NCI-H345 (cell line): ENCODE data around the gene COG4.

Experiments used
- DNase-seq: peaks from one replicate; lab custom pipeline; 2025; lab: John Stamatoyannopoulos, UW

Gene COG4

DNA sequence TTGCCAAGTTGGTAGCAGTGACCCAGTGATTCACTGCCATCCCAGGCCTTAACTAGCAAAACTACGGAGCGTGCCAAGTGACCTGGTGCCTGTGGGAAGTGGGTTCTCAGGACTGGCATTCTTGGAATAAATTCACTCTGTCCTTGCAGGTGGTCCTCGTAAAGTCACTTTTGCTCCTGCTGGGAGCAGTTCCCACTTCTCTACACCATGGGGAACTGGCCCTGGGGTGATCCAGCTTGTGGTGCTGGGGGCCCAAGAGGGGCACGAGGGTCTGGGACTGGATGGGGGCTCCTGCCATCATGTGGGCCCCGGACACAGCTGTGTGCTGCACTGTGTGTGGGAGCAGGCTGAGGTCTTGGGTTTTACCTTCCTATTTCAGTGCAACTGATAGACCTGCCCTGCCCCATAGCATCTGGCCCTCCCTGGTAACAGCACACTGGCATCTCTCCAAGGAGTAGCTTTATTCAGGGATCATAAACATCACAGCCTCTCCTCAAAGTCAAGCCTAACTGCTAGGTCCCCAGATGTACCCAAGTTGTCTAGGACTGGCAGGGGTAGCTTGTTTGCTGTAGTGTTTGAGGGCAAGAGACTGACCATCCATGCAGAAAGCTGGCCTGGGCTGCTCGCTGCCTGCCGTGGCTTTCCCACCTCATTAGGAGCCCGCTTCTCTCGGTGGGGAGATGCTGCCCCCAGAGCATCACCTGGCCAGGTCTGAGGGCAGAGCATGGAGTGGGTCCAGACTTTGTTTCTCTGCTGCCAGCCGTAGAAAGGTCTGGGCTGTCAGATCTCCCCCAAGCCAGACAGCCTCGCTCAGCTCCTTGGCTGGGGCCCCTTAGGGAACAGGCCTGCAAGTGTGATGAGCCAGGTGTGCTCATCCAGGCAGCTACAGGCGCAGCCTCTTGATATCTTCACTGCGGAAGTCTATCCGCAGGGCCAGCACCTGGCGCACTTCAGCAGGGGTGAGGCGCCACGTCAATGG is 42.9 kb downstream of the COG4 start:
- no peak for DNase-seq

DNA sequence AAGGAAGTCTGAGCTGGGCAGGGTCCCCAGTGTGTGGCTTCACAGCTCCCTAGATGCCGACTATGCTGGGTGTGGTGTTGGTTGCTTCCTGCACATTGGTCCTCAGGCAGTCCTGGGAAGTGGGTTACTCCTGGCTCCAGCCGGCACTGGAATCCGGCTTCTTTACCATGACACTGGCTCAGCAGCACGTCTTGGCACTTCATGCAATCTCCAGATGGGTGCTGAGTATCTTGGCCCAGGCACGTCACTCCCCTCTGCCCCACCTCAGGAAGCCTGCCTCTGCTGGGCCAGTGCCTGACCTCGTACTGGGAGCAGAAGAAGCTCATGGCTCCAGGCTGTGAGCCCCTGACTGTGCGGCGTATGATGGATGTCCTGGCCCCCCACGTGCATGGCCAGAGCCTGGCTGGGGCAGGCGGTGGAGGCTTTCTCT is 44.4 kb downstream of the COG4 start:
- DNase-seq = no peak

DNA sequence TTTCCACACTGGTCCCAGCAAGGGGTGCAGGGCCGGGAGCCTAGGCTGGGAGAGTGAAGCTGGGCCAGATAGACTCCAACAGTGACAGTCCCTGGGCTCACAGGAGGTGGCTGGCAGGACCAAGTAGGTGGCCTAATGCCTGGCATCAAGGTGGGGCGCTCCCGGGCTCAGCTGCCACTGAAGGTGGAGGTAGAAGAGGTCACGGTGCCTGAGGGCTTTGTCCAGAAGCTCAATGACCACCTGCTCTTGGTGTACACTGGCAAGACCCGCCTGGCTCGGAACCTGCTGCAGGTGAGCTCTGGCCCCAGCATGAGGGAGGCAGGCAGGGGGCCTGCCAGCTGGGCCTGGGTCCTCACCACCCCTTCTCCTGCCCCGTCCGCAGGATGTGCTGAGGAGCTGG is 45.2 kb downstream of the COG4 start:
- no peak for DNase-seq

- no peak for DNase-seq
Measured at GRCh38 chr16:70476272-70477020, 46.9 kb downstream of the COG4 start.

- DNase-seq = no peak
Measured at GRCh38 chr16:70475054-70475871, 48.1 kb downstream of the COG4 start.

DNA sequence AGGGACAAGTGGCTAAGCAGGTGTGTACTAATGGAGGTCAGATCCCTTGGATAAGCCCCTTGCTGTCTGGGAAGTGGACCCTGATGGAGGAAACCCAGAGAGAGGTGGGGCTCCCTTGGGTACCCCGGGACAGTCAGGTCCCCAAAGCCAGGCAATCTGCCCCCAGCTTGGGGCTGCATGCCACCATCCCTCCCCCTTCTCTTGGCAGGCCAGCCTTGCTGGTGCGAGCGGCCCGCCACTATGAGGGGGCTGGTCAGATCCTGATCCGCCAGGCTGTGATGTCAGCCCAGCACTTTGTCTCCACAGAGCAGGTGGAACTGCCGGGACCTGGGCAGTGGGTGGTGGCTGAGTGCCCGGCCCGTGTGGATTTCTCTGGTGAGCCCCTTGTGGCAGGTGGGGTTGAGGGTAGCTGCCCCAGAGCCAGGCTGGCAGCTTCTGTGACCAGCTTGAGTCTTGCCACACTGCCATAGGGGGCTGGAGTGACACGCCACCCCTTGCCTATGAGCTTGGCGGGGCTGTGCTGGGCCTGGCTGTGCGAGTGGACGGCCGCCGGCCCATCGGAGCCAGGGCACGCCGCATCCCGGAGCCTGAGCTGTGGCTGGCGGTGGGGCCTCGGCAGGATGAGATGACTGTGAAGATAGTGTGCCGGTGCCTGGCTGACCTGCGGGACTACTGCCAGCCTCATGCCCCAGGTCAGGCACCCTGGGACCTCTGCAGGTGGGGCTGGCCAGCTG is 48.9 kb downstream of the COG4 start:
- no peak for DNase-seq

GRCh38 chr16:70473446-70474319 is 49.7 kb downstream of the COG4 start:
- no peak for DNase-seq

DNA sequence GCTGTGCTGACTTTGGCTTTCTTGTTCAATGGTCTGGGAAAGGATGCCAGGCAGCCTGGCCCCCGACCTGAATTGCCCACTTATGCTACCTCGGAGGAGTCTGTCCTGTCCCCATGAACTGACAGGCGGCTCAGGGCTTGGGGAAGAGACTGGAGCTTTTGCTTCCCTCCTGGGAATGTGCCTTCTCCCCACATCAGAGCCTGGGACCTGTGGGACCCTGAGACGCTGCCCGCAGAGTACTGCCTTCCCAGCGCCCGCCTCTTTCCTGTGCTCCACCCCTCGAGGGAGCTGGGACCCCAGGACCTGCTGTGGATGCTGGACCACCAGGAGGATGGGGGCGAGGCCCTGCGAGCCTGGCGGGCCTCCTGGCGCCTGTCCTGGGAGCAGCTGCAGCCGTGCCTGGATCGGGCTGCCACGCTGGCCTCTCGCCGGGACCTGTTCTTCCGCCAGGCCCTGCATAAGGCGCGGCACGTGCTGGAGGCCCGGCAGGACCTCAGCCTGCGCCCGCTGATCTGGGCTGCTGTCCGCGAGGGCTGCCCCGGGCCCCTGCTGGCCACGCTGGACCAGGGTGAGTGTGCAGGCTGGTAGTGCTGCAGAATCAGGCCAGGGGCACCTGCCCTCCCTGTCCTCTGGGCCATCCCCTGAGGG is 50.4 kb downstream of the COG4 start:
- no peak for DNase-seq

DNA sequence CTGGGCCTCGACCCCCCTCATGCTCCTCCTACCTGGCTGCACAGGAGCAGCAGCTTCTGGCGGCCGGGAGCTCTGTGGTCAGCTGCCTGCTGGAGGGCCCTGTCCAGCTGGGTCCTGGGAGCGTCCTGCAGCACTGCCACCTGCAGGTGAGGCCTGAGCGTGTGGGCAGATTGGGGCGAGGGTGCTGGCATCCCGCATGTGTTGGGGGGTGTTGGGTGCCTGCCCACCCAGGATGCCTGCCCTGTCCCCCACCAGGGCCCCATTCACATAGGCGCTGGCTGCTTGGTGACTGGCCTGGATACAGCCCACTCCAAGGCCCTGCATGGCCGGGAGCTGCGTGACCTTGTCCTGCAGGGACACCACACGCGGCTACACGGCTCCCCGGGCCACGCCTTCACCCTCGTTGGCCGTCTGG is 52.4 kb downstream of the COG4 start:
- no peak for DNase-seq

GRCh38 chr16:70470141-70470926 is 53.0 kb downstream of the COG4 start:
- DNase-seq = no peak

- no peak for DNase-seq
Measured at GRCh38 chr16:70468776-70469525, 54.4 kb downstream of the COG4 start.

DNA sequence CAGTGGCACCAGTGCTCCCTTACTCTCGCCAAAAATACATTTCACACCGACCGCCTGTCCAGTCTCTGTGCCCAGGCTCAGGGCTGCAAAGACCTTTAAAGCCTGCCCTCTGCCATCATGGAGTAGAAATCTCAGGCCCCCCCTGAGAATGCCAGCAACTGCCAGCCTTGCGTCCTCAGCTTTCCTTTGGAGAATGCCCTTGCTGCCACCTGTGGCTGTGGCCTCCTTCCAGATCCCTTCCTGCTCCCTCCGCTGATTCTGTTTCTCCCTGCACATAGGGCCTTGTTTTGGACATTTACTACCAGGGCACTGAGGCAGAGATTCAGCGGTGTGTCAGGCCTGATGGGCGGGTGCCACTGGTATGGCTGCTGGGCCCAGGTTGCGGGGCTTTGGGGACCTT is 55.7 kb downstream of the COG4 start:
- no peak for DNase-seq

GRCh38 chr16:70467113-70467512 is 56.2 kb downstream of the COG4 start:
- no peak for DNase-seq

GRCh38 chr16:70466805-70467076 is 56.6 kb downstream of the COG4 start:
- no peak for DNase-seq

GRCh38 chr16:70465999-70466804 is 57.2 kb downstream of the COG4 start:
- DNase-seq = no peak

DNA sequence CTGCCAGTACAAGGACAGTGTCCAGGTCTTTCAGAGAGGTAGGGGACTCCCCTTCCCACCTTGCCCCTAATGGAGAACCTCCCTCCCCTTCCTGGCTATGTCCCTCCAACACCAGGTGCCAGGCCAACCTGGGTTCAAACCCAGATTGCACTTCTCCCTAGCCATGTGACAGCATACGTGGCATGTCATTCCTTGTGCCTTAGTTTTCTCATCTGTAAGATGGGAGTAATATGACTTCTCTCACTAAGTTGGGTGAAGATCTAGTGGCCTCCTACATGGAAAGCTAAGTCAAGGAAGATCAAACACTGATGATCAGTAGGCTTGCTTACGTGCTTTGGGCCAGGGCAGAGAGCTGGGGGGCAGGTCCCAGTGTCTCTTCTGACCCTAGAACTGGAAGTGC is 60.1 kb downstream of the COG4 start:
- no peak for DNase-seq

DNA sequence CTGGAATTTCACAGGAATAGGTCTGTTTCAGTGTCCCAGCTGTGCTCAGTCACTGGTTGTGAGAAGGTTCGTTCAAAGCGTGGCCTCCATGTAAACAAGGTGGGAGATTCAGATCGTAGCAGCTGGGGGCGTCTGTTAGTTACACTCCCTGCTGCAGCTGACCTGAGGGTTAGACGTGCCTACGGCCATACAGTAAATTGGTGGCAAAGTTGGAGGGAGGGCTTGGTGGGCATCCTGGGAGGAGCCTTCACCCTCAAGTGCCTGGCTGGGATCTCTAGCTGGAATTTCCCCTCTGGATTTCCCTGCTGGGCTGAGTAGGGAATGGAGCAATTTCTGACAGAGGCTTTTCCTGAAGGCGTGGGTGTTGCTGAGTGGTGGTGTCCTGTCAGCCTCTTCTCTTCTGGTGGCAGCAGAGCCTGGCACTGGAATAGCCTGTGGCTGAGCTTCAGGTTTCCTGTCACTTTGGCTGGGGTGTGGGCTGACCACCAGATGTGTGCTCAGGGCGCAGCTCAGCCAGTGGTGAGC is 62.6 kb downstream of the COG4 start:
- DNase-seq = no peak
